HG03139 (cell line): ENCODE results near the gene SEC14L2.
A peak's percentile ranks its signal among the peaks of the same experiment; 100 is the strongest.
"Not testable (repeated sequence)": the region's sequence is repeated elsewhere in the genome, so short reads cannot be mapped to it uniquely, and the experiment has no call there.

ENCODE experiments used
- ATAC-seq: cut with Tn5 transposase; IDR thresholded peaks from one replicate; pipeline ENCODE4 v1.9.1; 2021; ENCODE audit not compliant: unreplicated experiment

The SEC14L2 gene

GRCh38 chr22:30402028-30402765 is 5.4 kb downstream of the SEC14L2 start:
- no peak for ATAC-seq

- ATAC-seq: not testable (repeated sequence)
These were observed 5.9 kb downstream of the SEC14L2 start for GRCh38 chr22:30402766-30403104.

GRCh38 chr22:30404307-30404706 is 7.5 kb downstream of the SEC14L2 start:
- no peak for ATAC-seq

- ATAC-seq: no peak
These were observed 8.9 kb downstream of the SEC14L2 start for GRCh38 chr22:30405731-30406130.

- ATAC-seq: no peak
These were observed 9.6 kb downstream of the SEC14L2 start for GRCh38 chr22:30406400-30406799.

GRCh38 chr22:30408388-30409102 is 11.7 kb downstream of the SEC14L2 start:
- ATAC-seq: no peak

GRCh38 chr22:30411780-30412179 is 15.0 kb downstream of the SEC14L2 start:
- ATAC-seq: no peak

GRCh38 chr22:30413001-30413400 is 16.2 kb downstream of the SEC14L2 start:
- no peak for ATAC-seq

GRCh38 chr22:30413745-30414524 is 17.1 kb downstream of the SEC14L2 start:
- no peak for ATAC-seq

- ATAC-seq: no peak
These were observed 17.8 kb downstream of the SEC14L2 start for GRCh38 chr22:30414525-30415047.

- ATAC-seq: no peak
These were observed 19.6 kb downstream of the SEC14L2 start for GRCh38 chr22:30416403-30416802.

- no peak for ATAC-seq
These were observed 20.0 kb downstream of the SEC14L2 start for GRCh38 chr22:30416837-30417236.

GRCh38 chr22:30420347-30421125 is 23.7 kb downstream of the SEC14L2 start:
- ATAC-seq: no peak

GRCh38 chr22:30421695-30422480 is 25.1 kb downstream of the SEC14L2 start:
- no peak for ATAC-seq

GRCh38 chr22:30422481-30423300 is 25.9 kb downstream of the SEC14L2 start:
- ATAC-seq: no peak

- ATAC-seq: peak; percentile 18
These were observed 26.6 kb downstream of the SEC14L2 start for GRCh38 chr22:30423301-30423958.

GRCh38 chr22:30423959-30424533 is 27.2 kb downstream of the SEC14L2 start:
- ATAC-seq: peak; percentile 77
